DND-41 (cell line): ENCODE measurements around the gene DNAJC7.

Experiments
- EZH2 ChIP-seq: IDR thresholded peaks from 3 replicates; pipeline ENCODE4 v1.6.1; 2012; ENCODE audit warnings: borderline replicate concordance, low read depth, mild to moderate bottlenecking, moderate library complexity, low read length, inconsistent platforms; ENCODE audit not compliant: severe bottlenecking
- TF ChIP-seq, protein P1 (sequence below): IDR thresholded peaks from 2 replicates; pipeline ENCODE4 v1.5.1; 2012; ENCODE audit warnings: borderline replicate concordance, low read length, moderate library complexity, mild to moderate bottlenecking; ENCODE audit not compliant: poor library complexity, severe bottlenecking; ENCODE audit errors: extremely low read depth

DNA sequence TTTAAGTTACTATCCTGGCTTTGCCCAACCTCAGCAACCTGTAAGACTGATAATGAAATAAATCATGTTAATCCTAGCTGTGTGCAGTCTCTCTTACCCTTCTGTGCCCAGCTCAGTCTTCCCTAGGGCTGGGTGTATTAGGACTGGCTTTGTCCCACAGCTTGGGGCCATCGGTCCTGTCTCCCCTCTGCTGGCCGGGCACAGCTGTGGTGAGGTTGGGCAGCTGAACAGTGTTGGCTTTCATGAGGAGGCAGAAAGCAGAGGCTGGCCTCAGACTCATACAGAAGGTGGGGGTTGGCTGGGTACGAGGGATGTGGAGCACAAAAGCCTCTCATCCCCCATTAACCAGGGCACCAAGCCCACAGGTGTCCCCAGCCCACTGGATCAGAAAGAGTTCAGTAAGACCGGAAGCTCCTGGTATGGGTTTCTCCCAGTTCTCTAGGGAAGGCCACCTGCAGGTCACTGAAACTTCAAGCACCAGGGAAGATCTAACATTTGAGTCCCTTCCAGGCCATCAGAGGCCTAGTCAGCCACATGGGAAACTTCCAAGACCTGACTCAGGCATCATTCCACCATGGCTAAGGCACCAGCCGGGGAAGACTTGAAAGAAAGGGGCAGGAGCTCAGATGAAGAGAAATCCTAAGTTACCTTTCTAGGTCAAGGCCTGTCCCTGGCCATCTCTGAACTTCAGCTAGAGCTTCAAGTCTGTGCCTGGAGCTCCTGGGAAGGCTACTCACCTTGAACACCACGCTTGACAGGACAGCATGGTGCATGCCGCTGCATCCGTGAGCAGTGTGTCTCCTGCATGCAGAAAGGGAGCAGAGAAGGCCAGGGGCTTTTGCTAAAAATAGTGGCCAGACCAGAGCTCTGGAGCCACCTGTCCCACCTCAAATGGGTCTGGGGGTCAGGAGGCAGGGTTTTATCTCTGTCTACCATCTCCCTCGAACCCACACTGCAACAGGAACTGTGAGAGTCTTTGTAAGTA is 41.8 kb downstream of the DNAJC7 start:
- TF ChIP-seq, protein P1, sequence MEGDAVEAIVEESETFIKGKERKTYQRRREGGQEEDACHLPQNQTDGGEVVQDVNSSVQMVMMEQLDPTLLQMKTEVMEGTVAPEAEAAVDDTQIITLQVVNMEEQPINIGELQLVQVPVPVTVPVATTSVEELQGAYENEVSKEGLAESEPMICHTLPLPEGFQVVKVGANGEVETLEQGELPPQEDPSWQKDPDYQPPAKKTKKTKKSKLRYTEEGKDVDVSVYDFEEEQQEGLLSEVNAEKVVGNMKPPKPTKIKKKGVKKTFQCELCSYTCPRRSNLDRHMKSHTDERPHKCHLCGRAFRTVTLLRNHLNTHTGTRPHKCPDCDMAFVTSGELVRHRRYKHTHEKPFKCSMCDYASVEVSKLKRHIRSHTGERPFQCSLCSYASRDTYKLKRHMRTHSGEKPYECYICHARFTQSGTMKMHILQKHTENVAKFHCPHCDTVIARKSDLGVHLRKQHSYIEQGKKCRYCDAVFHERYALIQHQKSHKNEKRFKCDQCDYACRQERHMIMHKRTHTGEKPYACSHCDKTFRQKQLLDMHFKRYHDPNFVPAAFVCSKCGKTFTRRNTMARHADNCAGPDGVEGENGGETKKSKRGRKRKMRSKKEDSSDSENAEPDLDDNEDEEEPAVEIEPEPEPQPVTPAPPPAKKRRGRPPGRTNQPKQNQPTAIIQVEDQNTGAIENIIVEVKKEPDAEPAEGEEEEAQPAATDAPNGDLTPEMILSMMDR, result no peak
- TF ChIP-seq EZH2, result no peak
